A549 (cell line): ENCODE measurements around the gene SIK3.

ENCODE experiments used
- CTCF ChIP-seq: fragments of >200 bp; sonication (Bioruptor Twin); formaldehyde crosslinking; IDR thresholded peaks from 3 replicates; pipeline ENCODE4 v1.5.1; 2016
- TF ChIP-seq, protein P1 (sequence below): IDR thresholded peaks from 2 replicates; pipeline ENCODE4 v1.6.1; 2012; ENCODE audit warnings: low read depth, borderline replicate concordance

- TF ChIP-seq, protein P1, sequence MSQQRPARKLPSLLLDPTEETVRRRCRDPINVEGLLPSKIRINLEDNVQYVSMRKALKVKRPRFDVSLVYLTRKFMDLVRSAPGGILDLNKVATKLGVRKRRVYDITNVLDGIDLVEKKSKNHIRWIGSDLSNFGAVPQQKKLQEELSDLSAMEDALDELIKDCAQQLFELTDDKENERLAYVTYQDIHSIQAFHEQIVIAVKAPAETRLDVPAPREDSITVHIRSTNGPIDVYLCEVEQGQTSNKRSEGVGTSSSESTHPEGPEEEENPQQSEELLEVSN: no peak
- TF ChIP-seq CTCF: no peak
Observed at GRCh38 chr11:116798368-116798767, 299.9 kb downstream of the SIK3 start.
